Measurements from ENCODE around the gene DDIAS. TPM values are rescaled to one million over a fixed set of nuclear protein-coding genes. Genes with fewer than 3 reads are reported as not detected.

The DDIAS gene
- total and polyA plus RNA-seq, 9 of the 15 experiments (the other 6 are each of a cell fraction or from before 2014, with no cell fraction given) = 9.4 to 27.2 (median 23.3) TPM

- TF ChIP-seq MYC (IDR thresholded peaks at IDR 0.05; ENCODE audit: low read depth, low read length) (no peak), MYC (CRISPR knock-in tag; IDR thresholded peaks at IDR 0.05; ENCODE audit: borderline replicate concordance, low read depth) (no peak)
Observed at GRCh38 chr11:82872377-82873150, 29.0 kb upstream of the DDIAS start (continued).

GRCh38 chr11:82873919-82874333, 27.6 kb upstream of the DDIAS start:
- Histone ChIP-seq H4K20me1 (replicated peaks; ENCODE audit: control insufficient read depth, insufficient read depth, low read length) (no peaks in the 10 kb centered on the region), H3K36me3 (ENCODE audit: control insufficient read depth, insufficient read depth, low read length) (no peaks in the 10 kb centered on the region), H3K9me1 (ENCODE audit: control insufficient read depth, insufficient read depth, low read length) (no peaks in the 10 kb centered on the region), H3K4me3 (no peak overlapping the region), H3K4me1 (replicated peaks in 1 of 2; ENCODE audit: control insufficient read depth in 2 of 2, insufficient read depth in 2 of 2, low read length in 2 of 2) (no peaks in the 10 kb centered on the region), H3K27ac (ENCODE audit: extremely low read depth, low read depth, low read length) (no peak overlapping the region), H2AFZ (ENCODE audit: low read depth, low read length) (no peak overlapping the region), H3K4me2 (ENCODE audit: insufficient read depth, low read length) (no peak overlapping the region), H3K9ac (ENCODE audit: insufficient read depth in 1 of 2, low read depth in 2 of 2, low read length in 2 of 2) (no peak overlapping the region), H3K27me3 (ENCODE audit: control insufficient read depth in 2 of 2, insufficient read depth in 2 of 2, low read length in 2 of 2) (no peaks in the 10 kb centered on the region), H3K9me3 (replicated peaks; ENCODE audit: control insufficient read depth, insufficient read depth, low read depth, low read length) (no peaks in the 10 kb centered on the region), H3K79me2 (ENCODE audit: control insufficient read depth, insufficient read depth, low read length) (no peaks in the 10 kb centered on the region)
- ChIA-PET POLR2A (no interaction called here), CTCF (ENCODE audit: low intra/inter-chr PET ratio) (no interaction called here)
- intact Hi-C loops (cut with micrococcal nuclease) = no loop called here
- DNase-seq (ENCODE audit: extremely low read depth in 1 of 4, low spot score in 3 of 4) (no peak), ATAC-seq (no peak), FAIRE-seq (no peak)
- BruUV-seq (replicated peaks) = no TSS peak
- 14% methylated on average over 5 of the region's 5 CpGs for WGBS (ENCODE audit: insufficient coverage, low coverage, missing lambda C conversion rate)
- in situ Hi-C loops (cut with MboI) = loop anchor here (25.0 kb wide), 1 partner anchor 938 kb away; no protein-coding TSS in a partner anchor
- TF ChIP-seq ESRRB (CRISPR knock-in tag; IDR thresholded peaks at IDR 0.05; ENCODE audit: borderline replicate concordance) = no peak
- TF ChIP-seq ZNF316 (IDR thresholded peaks at IDR 0.05) = peak; percentile 56
- TF ChIP-seq BRF1 (IDR thresholded peaks at IDR 0.05; ENCODE audit: borderline replicate concordance, extremely low read depth, insufficient read length) = no peak
- no peak for TF ChIP-seq KLF13 (tag; IDR thresholded peaks at IDR 0.05; ENCODE audit: borderline replicate concordance, low read depth)
- TF ChIP-seq SOX6 (IDR thresholded peaks at IDR 0.05) = 0 out of 2 replicates have a peak, but pooled peaks have one; percentile 10
- TF ChIP-seq HOXB6 (CRISPR knock-in tag; IDR thresholded peaks at IDR 0.05; ENCODE audit: borderline replicate concordance) = no peak
- no peak for TF ChIP-seq JUND (IDR thresholded peaks at IDR 0.05; ENCODE audit: borderline replicate concordance, low read depth, low read length)
- TF ChIP-seq JUND (tag; IDR thresholded peaks at IDR 0.05; ENCODE audit: borderline replicate concordance, low read depth, low read length) = no peak
- TF ChIP-seq KDM1A (IDR thresholded peaks at IDR 0.05) = 0 out of 4 replicates have a peak, but pooled peaks of 1 of the 2 experiments have one; percentile 13
- 0 out of 2 replicates have a peak, but pooled peaks have one; percentile 17 for TF ChIP-seq ARID1B (IDR thresholded peaks at IDR 0.05)
- peak; percentile 66 for TF ChIP-seq CBFA2T3 (IDR thresholded peaks at IDR 0.05)
